Measurements from ENCODE around the gene AURKAIP1.

DNA sequence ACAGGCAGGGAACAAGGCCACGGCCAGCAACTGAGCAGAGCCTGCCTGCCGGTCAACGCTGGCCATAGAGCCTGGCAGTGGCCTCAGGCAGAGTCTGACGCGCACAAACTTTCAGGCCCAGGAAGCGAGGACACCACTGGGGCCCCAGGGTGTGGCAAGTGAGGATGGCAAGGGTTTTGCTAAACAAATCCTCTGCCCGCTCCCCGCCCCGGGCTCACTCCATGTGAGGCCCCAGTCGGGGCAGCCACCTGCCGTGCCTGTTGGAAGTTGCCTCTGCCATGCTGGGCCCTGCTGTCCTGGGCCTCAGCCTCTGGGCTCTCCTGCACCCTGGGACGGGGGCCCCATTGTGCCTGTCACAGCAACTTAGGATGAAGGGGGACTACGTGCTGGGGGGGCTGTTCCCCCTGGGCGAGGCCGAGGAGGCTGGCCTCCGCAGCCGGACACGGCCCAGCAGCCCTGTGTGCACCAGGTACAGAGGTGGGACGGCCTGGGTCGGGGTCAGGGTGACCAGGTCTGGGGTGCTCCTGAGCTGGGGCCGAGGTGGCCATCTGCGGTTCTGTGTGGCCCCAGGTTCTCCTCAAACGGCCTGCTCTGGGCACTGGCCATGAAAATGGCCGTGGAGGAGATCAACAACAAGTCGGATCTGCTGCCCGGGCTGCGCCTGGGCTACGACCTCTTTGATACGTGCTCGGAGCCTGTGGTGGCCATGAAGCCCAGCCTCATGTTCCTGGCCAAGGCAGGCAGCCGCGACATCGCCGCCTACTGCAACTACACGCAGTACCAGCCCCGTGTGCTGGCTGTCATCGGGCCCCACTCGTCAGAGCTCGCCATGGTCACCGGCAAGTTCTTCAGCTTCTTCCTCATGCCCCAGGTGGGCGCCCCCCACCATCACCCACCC lies 43.7 kb downstream of the AURKAIP1 start, which contains the start of gene TAS1R3:
- TF ChIP-seq FOXJ2 (tag; IDR thresholded peaks at IDR 0.05) (no peak), NFYB (IDR thresholded peaks at IDR 0.05; ENCODE audit: extremely low read depth, insufficient read length) (no peak), NCOR1 (IDR thresholded peaks at IDR 0.05) (no peak), NFIC (IDR thresholded peaks at IDR 0.05) (no peak), EP300 (IDR thresholded peaks at IDR 0.05; ENCODE audit: low read length) (no peak), ZNF217 (CRISPR knock-in tag; IDR thresholded peaks at IDR 0.05) (no peak), POLR2A (conservative IDR thresholded peaks at IDR 0.05) (no peak; the same call in 1 of the 2 replicates), TCF3 (CRISPR knock-in tag; IDR thresholded peaks at IDR 0.05) (no peak), FOS (IDR thresholded peaks at IDR 0.05; ENCODE audit: extremely low read depth, insufficient read length) (no peak)
- TF ChIP-seq, protein P1, sequence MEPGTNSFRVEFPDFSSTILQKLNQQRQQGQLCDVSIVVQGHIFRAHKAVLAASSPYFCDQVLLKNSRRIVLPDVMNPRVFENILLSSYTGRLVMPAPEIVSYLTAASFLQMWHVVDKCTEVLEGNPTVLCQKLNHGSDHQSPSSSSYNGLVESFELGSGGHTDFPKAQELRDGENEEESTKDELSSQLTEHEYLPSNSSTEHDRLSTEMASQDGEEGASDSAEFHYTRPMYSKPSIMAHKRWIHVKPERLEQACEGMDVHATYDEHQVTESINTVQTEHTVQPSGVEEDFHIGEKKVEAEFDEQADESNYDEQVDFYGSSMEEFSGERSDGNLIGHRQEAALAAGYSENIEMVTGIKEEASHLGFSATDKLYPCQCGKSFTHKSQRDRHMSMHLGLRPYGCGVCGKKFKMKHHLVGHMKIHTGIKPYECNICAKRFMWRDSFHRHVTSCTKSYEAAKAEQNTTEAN (CRISPR knock-in tag; IDR thresholded peaks at IDR 0.05), result no peak
- TF ChIP-seq, protein P2, sequence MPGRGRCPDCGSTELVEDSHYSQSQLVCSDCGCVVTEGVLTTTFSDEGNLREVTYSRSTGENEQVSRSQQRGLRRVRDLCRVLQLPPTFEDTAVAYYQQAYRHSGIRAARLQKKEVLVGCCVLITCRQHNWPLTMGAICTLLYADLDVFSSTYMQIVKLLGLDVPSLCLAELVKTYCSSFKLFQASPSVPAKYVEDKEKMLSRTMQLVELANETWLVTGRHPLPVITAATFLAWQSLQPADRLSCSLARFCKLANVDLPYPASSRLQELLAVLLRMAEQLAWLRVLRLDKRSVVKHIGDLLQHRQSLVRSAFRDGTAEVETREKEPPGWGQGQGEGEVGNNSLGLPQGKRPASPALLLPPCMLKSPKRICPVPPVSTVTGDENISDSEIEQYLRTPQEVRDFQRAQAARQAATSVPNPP (IDR thresholded peaks at IDR 0.05; ENCODE audit: borderline replicate concordance, insufficient read depth, insufficient read length), result no peak
- TF ChIP-seq, protein P3, sequence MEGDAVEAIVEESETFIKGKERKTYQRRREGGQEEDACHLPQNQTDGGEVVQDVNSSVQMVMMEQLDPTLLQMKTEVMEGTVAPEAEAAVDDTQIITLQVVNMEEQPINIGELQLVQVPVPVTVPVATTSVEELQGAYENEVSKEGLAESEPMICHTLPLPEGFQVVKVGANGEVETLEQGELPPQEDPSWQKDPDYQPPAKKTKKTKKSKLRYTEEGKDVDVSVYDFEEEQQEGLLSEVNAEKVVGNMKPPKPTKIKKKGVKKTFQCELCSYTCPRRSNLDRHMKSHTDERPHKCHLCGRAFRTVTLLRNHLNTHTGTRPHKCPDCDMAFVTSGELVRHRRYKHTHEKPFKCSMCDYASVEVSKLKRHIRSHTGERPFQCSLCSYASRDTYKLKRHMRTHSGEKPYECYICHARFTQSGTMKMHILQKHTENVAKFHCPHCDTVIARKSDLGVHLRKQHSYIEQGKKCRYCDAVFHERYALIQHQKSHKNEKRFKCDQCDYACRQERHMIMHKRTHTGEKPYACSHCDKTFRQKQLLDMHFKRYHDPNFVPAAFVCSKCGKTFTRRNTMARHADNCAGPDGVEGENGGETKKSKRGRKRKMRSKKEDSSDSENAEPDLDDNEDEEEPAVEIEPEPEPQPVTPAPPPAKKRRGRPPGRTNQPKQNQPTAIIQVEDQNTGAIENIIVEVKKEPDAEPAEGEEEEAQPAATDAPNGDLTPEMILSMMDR (IDR thresholded peaks at IDR 0.05 in 2 of 3, conservative IDR thresholded peaks at IDR 0.05 in 1 of 3; ENCODE audit: insufficient read depth in 2 of 3, low read depth in 1 of 3, low read length in 3 of 3), result no peak

All from K562 (cell line).